Liver (tissue), 2 donors: ENCODE results near the gene PARP14.

ENCODE experiments used
- REST ChIP-seq: IDR thresholded peaks from 2 replicates; pipeline ENCODE4 v1.6.1; 2016; ENCODE audit warnings: antibody characterized with exemption, mild to moderate bottlenecking
- YY1 ChIP-seq: IDR thresholded peaks from 2 replicates; pipeline ENCODE4 v1.6.1; 2016; ENCODE audit warnings: antibody characterized with exemption, mild to moderate bottlenecking
- TF ChIP-seq, protein P1 (sequence below): fragments of 150-350 bp; IDR thresholded peaks from 2 replicates; pipeline ENCODE4 v1.5.1; 2017; ENCODE audit warnings: improper control_type of control experiment, low read depth, low read length; ENCODE audit not compliant: missing input control
- donor health status: healthy.

DNA sequence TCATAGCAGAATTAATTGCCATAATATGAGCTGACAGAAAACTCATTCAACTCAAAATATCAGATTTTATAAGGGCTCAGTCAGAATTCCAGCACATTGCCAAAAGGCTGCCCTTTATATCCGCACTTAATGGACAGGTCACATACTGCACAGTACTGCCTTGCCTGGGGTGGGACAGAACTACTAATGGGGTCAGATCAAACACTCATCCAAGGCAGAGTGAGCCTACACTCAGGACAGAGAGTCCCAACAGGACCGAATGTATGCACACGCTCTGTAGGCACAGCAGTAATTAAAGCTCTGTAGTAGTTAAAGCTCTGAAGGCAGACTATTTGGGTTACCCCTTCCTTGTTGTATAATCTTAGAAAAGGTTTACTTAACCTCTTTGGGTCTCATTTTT, 85.8 kb downstream of the PARP14 start:
- TF ChIP-seq YY1 (no peak), REST (no peak)
- TF ChIP-seq, protein P1, sequence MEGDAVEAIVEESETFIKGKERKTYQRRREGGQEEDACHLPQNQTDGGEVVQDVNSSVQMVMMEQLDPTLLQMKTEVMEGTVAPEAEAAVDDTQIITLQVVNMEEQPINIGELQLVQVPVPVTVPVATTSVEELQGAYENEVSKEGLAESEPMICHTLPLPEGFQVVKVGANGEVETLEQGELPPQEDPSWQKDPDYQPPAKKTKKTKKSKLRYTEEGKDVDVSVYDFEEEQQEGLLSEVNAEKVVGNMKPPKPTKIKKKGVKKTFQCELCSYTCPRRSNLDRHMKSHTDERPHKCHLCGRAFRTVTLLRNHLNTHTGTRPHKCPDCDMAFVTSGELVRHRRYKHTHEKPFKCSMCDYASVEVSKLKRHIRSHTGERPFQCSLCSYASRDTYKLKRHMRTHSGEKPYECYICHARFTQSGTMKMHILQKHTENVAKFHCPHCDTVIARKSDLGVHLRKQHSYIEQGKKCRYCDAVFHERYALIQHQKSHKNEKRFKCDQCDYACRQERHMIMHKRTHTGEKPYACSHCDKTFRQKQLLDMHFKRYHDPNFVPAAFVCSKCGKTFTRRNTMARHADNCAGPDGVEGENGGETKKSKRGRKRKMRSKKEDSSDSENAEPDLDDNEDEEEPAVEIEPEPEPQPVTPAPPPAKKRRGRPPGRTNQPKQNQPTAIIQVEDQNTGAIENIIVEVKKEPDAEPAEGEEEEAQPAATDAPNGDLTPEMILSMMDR = no peak
